OCI-LY3 (cell line): ENCODE data around the gene CALD1.

Source experiments
- CTCF ChIP-seq: fragments of 200-600, 300-600 bp; sonication (generic); IDR thresholded peaks from 2 replicates; pipeline ENCODE4 v1.5.1; 2014; ENCODE audit warnings: antibody characterized with exemption, low read length, low read depth
- EZH2phosphoT487 ChIP-seq: fragments of 200-600 bp; shearing (Covaris generic); IDR thresholded peaks from 2 replicates; pipeline ENCODE4 v1.6.1; 2018; ENCODE audit warnings: antibody characterized with exemption, mixed run types, low read depth

- no peak for TF ChIP-seq CTCF
- no peak for TF ChIP-seq EZH2phosphoT487
Measured at GRCh38 chr7:134866617-134867016, 87.2 kb downstream of the CALD1 start.
